ENCODE results near the gene KANSL1. TPM values are rescaled to one million over a fixed set of nuclear protein-coding genes. Genes with fewer than 3 reads are reported as not detected.

KANSL1 gene
- total and polyA plus RNA-seq, 4 donors: 16.2 to 189 (median 47.4) TPM

GRCh38 chr17:46056800-46057304, 136.4 kb downstream of the KANSL1 start:
- 46 to 67% methylated on average over 4 of the region's 4 CpGs for WGBS, 2 donors
- ATAC-seq (ENCODE audit: insufficient read depth, low FRiP score) (no peak), DNase-seq (no peak)
- no peak overlapping the region for H3K4me3 ChIP-seq
- no peak for TF ChIP-seq CTCF (IDR thresholded peaks at IDR 0.05; ENCODE audit: control extremely low read depth, extremely low read depth)
- H3K4me1 ChIP-seq (ENCODE audit: control insufficient read depth in 5 of 5, insufficient read depth in 5 of 5, low read length in 5 of 5): peaks cover 0 to 3% (median 0%) of the 10 kb centered on the region in 5 donors
- no peaks in the 10 kb centered on the region for H3K27me3 ChIP-seq (ENCODE audit: control insufficient read depth in 3 of 3, insufficient read depth in 3 of 3, low read length in 2 of 3)
- H3K9me3 ChIP-seq (ENCODE audit: control insufficient read depth in 4 of 4, insufficient read depth in 3 of 4, low read length in 3 of 4): no peaks in the 10 kb centered on the region
- H3K36me3 ChIP-seq (ENCODE audit: control insufficient read depth in 4 of 4, insufficient read depth in 4 of 4, low read length in 4 of 4): peaks cover 4 to 18% (median 7%) of the 10 kb centered on the region in 4 donors
- no peak overlapping the region for H3K9ac ChIP-seq (ENCODE audit: insufficient read depth in 1 of 2, low read length in 2 of 2)
- H3K27ac ChIP-seq (ENCODE audit: low read depth in 1 of 2, low read length in 1 of 2): no peak overlapping the region

GRCh38 chr17:46053911-46054534, 139.2 kb downstream of the KANSL1 start:
- no peak for DNase-seq
- Histone ChIP-seq H3K27ac (ENCODE audit: low read depth in 1 of 2, low read length in 1 of 2) (no peak overlapping the region), H3K4me1 (ENCODE audit: control insufficient read depth in 5 of 5, insufficient read depth in 5 of 5, low read length in 5 of 5) (peaks cover 0 to 6% (median 0%) of the 10 kb centered on the region in 5 donors), H3K36me3 (ENCODE audit: control insufficient read depth in 4 of 4, insufficient read depth in 4 of 4, low read length in 4 of 4) (peaks cover 4 to 22% (median 15%) of the 10 kb centered on the region in 4 donors), H3K27me3 (ENCODE audit: control insufficient read depth in 3 of 3, insufficient read depth in 3 of 3, low read length in 2 of 3) (no peaks in the 10 kb centered on the region), H3K4me3 (no peak overlapping the region), H3K9ac (ENCODE audit: insufficient read depth in 1 of 2, low read length in 2 of 2) (no peak overlapping the region), H3K9me3 (ENCODE audit: control insufficient read depth in 4 of 4, insufficient read depth in 3 of 4, low read length in 3 of 4) (no peaks in the 10 kb centered on the region)
- ATAC-seq (ENCODE audit: insufficient read depth, low FRiP score): no peak
- no peak for TF ChIP-seq CTCF (IDR thresholded peaks at IDR 0.05; ENCODE audit: control extremely low read depth, extremely low read depth)
- WGBS, 2 donors: 94 to 96% methylated on average over 8 of the region's 8 CpGs

- Histone ChIP-seq H3K36me3 (ENCODE audit: control insufficient read depth in 4 of 4, insufficient read depth in 4 of 4, low read length in 4 of 4) (peaks cover 14 to 38% (median 21%) of the 10 kb centered on the region in 4 donors), H3K9ac (ENCODE audit: insufficient read depth in 1 of 2, low read length in 2 of 2) (no peak overlapping the region)
Observed at GRCh38 chr17:46049656-46050055, 143.6 kb downstream of the KANSL1 start.

More at GRCh38 chr17:46049656-46050055, 143.6 kb downstream of the KANSL1 start:
- no peak for DNase-seq
- Histone ChIP-seq H3K4me1 (ENCODE audit: control insufficient read depth in 5 of 5, insufficient read depth in 5 of 5, low read length in 5 of 5) (peaks cover 0 to 6% (median 0%) of the 10 kb centered on the region in 5 donors), H3K27me3 (ENCODE audit: control insufficient read depth in 3 of 3, insufficient read depth in 3 of 3, low read length in 2 of 3) (no peaks in the 10 kb centered on the region), H3K4me3 (no peak overlapping the region), H3K9me3 (ENCODE audit: control insufficient read depth in 4 of 4, insufficient read depth in 3 of 4, low read length in 3 of 4) (no peaks in the 10 kb centered on the region), H3K27ac (ENCODE audit: low read depth in 1 of 2, low read length in 1 of 2) (no peak overlapping the region)
- 97 to 100% methylated on average over 5 of the region's 5 CpGs for WGBS, 2 donors
- TF ChIP-seq CTCF (IDR thresholded peaks at IDR 0.05; ENCODE audit: control extremely low read depth, extremely low read depth): no peak
- no peak for ATAC-seq (ENCODE audit: insufficient read depth, low FRiP score)
